HG03354 (cell line): Measurements from ENCODE around the gene ZNF627.
"Not testable (repeated sequence)": the region's sequence is repeated elsewhere in the genome, so short reads cannot be mapped to it uniquely, and the experiment has no call there.

Experiments
- ATAC-seq: cut with Tn5 transposase; IDR thresholded peaks from one replicate; pipeline ENCODE4 v1.9.1; 2021; ENCODE audit warnings: mild to moderate bottlenecking; ENCODE audit not compliant: unreplicated experiment, poor library complexity, severe bottlenecking

ZNF627 gene

DNA sequence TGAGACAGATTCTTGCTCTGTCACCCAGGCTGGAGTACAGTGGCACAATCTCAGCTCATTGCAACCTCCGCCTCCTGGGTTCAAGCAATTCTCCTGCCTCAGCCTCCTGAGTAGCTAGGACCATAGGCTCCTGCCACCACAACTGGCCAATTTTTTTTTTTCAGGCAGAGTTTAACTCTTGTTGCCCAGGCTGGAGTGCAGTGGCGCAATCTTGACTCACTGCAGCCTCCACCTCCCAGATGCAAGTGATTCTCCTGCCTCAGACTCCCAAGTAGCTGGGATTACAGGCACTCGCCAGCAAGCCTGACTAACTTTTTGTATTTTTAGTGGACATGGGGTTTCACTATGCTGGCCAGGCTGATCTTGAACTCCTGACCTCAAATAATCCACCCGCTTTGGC, 23.5 kb upstream of the ZNF627 start:
- not testable (repeated sequence) for ATAC-seq

DNA sequence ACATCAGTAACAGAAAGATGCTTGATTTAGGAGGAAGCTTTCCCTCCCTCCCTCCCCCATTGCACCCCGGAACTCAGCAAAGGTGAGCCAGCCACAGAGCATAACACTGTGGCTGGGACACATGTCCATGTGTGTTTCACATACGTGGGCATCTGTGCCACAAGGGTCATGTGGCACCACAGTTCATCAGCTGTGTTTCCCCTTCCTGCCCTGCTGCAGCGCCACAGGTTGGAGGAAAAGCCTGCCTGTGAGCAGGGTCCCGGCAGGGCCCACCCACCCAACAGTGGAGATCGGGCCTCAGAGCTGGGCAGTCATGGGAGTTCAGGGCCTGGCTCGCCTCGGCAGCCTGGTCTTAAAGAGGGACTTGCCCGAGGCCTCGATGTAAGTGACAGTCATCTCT, 22.6 kb upstream of the ZNF627 start:
- no peak for ATAC-seq

DNA sequence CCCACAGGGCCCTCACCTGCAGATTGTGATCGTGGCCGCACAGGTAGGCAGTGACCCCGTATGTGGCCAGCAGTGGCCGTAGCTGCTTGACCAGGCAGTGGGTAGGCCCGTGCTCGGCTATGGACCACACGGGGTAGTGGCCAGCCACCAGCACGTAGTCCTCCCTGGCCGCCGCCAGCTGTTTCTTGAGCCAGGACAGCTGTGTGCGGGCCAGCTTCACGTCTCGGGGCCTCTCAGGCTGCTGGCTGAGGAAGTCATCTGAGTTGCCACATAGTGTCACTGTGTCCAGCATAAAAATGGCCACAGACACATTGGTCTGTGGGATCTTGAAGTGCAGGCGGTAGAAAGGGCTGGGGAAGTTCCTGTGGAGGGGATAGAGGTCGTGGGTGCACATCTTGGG, 21.1 kb upstream of the ZNF627 start:
- no peak for ATAC-seq

DNA sequence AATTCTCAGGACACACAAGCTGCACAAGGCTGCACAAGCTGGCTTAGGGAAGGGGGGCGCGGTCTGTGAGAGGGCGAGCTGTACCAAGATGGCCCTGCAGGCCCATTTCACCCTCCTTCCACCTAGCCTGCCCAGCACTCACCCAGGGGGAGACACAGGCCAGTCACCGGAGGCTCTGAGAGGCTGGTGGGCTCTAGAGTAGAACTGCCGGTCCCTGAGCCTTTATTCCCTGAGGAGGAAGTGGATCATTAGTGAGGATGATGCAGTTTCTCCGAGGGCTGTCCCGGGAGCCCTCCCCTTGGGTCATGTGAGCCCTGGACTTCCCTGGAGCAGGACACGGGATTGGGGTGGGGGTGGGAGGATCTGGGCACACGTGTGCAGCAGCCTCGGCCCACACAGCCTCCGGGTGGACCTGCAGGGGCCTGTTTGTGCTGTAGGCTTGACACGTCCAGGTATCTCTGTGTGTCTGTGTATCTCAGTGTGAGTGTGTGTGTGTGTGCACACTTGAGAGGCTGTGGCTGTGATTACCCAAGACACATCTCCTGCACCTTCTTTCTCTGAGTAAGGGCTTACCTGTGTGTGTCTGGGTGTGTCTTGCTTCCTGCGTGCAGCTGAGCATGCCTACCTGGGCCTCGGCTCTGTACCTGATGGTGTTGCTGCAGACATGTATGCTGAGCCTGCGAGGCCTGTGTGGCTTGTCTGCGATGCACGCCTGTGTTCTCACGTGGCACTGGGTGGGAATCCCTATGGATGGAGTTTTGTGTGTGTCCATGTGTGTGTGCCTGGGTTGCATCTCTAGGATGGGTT, 19.6 kb upstream of the ZNF627 start, which contains the start of gene ACP5:
Gene ACP5 (minus strand): TSS at position 195 of the 807 bp plus-strand sequence. CDS start 328 bp downstream, outside the sequence.
- no peak for ATAC-seq

DNA sequence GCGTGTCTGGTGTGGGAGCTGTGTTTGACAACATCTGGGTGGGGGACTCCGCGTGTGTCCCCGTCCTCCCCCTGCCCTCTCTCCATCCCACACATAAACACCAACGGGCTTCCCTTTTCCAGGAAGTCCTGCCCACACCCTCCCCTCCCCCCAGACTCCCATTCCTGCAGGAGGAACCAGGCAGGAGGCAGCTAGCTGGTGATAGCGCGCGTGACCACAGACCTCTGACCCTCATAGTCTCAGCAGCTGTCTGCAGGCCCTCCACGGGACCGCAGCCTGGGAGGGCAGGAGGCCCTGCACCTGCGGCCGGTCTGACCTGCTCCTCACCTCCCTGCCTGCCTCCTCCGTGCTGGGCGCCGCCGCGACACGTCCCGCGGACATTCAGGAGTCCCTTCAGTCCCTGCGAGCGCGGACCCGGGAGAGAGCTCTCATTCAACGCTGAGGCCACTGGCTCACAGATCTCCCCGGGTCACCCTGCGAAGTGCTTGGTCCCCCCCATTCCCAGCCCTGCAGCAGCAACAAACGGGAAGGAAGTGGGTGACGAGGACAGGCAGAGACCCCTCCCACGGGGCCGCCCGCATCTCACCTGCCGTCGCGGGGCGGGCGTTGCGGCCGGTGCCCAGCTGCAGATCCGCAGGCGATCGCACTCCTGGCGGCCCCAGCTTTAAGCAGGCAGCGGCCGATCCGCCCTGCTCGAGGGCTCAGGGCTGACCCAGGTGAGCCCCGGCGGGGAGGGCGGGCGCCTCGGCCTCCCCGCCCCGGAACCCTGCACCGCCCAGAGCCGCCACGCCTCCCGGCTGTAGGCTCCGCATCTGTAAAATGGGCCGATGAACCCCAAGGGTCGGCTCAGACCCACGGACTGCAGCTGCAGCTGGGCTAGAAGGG, 18.8 kb upstream of the ZNF627 start:
- ATAC-seq = no peak

DNA sequence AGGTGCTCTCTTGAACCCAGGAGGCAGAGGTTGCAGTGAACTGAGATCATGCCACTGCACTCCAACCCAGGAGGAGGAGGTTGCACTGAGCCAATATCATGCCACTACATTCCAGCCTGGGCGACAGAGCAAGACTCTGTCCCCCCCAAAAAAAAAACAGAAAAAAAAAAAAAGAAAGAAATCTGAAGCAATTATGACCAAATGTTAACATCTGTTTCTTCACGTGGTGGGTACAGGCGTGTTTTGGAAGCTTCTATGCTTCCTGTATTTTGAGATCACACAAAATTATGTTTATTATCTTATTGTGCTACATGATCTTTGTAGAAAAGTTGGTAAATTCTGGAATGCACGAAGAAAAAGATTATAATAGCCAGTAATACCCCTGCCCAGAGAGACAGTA, 17.2 kb upstream of the ZNF627 start:
- ATAC-seq = no peak

DNA sequence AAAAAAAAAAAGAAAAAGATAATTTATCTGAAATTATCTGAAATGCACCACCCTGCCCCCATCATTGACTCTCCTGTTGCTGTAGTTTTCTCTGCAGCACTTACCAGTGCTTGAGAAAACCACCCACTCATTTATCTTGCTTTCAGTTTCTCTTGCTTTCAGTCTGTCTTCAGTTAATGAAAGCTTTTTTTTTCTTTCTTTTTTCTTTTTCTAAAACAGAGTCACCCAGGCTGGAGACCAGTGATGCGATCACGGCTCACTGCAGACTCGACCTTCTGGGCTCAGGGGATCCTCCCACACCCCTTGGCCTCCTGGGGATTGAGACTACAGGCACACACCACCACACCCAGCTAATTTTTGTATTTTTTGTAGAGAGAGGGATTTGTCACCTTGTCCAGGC, 15.5 kb upstream of the ZNF627 start:
- ATAC-seq = peak; percentile 82

DNA sequence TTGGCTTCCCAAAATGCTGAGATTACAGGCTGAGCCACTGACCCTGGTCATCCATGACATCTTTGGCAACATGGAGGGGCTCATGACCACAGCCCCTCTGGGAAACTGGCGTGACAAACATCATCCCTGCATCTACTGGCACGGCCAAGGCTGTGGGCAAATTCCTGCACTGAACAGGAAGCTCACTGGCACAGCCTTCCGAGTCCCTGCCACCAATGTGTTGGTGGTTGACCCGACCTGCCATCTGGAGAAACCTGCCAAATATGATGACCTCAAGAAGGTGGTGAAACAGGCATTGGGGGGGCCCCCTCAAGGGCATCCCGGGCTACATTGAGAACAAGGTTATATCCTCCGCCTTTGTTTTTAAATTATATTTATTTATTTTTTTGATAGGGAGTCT, 11.0 kb upstream of the ZNF627 start:
- no peak for ATAC-seq

DNA sequence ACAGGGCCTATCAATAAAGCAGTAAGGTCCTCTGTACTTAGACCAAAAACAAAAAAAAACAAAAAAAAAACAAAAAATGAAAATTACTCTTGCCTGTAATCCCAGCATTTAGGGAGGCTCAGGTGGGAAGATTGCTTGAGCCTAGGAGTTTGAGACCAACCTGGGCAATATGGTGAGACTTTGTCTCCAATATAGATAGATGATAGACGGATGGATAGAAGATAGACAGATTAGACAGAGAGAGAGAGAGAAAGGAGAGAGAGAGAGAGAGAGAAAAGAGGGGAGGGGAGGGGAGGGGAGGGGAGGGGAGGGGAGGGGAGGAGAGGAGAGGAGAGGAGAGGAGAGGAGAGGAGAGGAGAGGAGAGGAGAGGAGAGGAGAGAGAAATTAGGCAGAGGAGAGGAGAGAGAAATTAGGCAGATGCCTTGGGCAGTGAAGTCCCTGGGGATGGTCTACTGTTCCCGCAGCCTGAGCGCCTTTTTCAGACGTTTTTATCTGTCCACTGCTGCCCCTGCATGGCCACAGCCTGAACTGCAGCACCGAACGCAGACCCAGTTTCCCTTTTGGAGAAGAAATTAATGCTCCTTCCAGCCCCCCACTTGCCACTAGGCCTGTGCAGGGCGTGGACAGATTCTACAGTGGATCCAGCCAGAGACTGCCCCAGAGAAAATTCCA, 9.8 kb upstream of the ZNF627 start:
- ATAC-seq = no peak

DNA sequence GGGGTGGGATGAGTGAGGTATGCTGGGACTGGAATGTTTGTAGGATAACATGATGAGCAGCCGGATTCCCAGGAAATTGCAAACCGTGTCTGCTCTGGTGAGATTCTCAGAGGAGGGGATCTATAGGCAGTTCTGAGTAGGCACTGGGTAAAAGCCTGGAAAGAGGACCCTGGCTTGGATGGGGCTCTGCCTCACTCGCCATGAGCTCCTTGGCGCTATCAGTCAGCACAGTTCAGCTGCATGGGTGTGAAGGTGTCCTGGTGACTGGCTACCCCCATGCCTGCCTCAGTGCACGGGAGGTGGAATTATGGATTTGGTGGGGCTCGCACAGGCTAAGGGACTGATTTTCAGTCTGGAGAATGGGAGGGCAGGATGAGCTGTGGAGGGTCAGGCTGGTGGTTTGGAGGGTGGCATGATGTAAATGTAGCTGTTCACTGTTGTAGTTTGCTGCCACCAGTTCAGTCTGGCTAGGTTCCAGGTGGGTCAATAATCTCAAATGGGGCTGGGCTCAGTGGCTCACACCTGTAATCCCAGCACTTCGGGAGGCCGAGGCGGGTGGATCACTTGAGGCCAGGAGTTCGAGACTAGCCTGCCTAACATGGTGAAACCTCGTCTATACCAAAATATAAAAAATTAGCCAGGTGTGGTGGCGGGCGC, 9.2 kb upstream of the ZNF627 start:
- ATAC-seq = no peak

DNA sequence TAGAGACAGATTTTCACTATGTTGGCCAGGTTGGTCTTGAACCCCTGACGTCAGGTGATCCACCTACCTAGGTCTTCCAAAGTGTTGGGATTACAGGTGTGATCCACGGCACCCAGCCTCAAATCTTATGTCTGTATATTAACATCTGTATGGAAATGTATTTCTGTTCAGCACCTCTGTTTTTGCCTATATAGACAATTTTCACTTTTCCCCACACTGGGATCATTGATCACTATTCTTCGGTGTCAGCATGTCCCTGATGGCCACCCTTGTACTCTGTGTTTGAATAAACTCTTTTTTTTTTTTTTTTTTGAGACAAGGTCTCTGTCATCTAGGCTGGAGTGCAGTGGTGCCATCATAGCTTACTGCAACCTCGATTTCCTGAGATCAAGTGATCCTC, 3.2 kb upstream of the ZNF627 start:
- no peak for ATAC-seq

DNA sequence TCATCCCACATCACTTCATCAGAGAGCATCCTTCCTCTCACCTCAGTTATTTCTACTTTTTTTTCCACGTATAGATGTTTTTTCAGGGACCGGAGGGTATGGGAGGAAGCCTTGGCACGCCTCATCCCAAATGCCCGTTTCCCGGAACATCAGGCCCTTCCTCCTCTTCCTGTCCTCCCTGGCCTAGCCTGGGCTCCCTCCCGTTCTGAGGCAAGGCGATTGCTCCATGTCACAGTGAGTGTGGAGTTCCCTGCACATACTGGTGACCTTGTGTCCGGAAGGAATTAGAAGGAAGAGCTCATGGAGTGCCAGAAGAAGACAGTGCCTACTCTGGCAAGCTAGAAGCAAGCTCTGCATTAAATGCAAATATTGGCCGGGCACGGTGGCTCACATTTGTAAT, 1.1 kb upstream of the ZNF627 start:
- ATAC-seq = no peak

DNA sequence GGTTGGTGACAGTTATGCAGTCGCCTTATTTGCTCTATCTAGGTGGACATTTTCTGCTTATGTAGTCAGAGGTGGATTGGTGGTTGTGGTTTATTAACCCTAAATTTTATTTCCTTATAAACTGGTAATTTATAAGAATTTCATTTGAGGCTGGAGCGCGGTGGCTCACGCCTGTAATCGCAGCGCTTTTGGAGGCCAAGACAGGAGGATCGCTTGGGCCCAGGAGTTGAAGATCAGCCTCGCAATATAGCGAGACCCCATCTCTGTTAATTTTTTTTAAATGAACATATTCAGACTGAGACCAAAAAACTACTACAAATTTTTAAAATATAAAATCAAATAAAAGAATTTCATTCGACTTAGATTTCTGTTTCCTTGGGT, 810 bp downstream of the ZNF627 start:
- ATAC-seq = no peak

DNA sequence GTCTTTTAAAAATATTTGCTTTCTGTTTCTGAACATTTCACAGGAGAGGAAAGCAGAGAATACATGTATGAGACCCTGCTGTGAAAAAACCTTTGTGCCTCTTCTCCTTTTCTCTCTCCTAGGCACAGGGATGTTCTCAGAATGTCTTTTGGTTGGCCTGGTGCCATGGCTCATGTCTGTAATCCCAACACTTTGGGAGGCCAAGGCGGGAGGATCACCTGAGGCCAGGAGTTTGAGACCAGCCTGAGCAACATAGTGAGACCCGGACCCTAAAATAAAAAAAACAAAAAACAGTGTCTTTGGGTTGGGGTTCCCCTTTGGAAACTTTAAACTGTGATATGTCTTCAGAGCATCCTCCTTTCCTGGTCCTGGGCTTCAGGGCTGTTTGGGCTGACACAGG, 1.5 kb downstream of the ZNF627 start:
- ATAC-seq = no peak

DNA sequence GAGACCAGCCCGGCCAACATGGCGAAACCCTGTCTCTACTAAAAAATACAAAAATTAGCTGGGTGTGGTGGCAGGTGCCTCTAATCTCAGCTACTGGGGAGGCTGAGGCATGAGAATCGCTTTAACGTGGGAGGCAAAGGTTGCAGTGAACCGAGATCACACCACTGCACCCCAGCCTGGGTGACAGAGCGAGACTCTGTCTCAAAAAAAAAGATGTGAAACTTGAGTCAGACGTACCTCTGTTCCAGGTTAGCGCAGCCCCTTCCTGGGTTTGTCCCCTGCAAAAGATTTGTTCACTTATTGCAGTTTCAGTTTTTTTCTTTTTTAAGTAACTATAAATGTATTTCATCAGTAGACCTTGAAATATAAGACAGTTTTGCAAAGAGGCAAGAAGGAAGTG, 2.4 kb downstream of the ZNF627 start:
- ATAC-seq = not testable (repeated sequence)

DNA sequence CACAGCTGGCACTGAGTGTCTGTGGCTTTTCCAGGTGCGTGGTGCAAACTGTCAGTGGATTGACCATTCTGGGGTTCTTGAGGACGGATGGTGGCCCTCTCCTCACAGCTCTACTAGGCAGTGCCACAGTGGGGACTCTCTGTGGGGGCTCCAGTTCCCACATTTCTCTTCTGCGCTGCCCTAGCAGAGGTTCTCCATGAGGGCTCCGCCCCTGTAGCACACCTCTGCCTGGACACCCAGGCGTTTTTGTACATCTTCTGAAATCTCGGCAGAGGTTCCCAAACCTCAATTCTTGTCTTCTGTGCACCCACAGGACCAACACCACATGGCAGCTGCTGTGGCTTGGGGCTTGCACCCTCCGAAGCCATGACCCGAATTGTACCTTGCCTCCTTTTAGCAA, 9.2 kb downstream of the ZNF627 start:
- no peak for ATAC-seq

DNA sequence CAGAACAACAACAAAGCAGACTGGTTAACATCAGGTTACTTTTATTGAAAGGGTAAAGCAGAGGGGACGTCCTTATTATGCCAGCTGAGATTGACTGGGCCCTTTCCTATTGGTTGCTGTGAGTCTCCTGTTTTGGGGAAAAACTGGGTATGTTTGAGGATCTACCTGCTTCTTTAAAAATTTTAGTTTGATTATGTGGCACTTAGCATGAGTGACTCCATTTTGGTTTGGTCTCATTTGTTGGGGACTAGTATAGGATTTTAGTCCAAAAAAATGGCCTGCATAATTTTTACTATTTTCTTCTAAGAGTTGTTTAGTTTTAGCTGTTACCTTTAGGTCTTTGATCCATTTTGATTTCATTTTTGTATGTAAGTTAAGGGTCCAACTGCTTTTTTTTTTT, 14.4 kb downstream of the ZNF627 start:
- no peak for ATAC-seq

DNA sequence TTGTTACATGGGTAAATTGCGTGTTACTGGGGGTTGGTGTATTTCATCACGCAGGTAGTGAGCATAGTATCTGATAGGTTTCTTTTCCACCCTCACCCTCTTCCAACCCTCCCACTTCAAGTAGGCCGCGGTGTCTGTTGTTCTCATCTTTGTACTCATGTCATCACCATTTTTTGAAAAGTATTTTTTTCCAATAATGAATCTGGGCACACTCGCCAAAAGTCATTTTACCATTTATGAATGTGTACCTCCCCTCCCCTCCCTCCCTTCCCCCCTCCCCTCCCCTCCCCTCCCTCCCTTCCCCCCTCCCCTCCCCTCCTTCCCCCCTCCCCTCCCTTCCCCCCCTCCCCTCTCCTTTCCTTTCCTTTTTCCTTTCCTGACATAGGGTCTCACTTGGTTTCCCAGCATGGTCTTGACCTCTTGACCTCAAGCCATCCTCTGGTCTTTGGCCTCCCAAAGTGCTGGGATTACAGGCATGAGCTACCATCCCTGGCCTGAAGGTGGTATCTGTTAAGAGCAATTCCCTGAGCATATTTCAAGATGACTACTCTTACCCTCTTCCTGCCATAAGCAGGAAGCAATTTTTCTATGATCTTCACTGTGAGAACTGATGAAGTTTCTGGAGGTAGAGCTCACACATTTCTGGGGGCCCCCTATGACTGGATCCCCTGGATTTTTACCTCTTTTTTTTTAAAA, 15.7 kb downstream of the ZNF627 start:
- ATAC-seq = no peak
